ENCODE data around the gene SLC25A25.

GRCh38 chr9:128096616-128097536, 28.8 kb downstream of the SLC25A25 start:
- TF ChIP-seq CTCF (IDR thresholded peaks at IDR 0.05) (no peak), POLR2AphosphoS5 (IDR thresholded peaks at IDR 0.05) (no peak)
